Trophoblast cell (in vitro differentiated cells and primary cell): ENCODE measurements around the gene ZNF70.

ENCODE experiments used
- DNase-seq, 2 donors: peaks; one replicate each; pipeline ENCODE4 v3.0.0-alpha.2; 2016
- H2AFZ ChIP-seq: 2 replicates; pipeline ENCODE4 v1.6.1; 2013; ENCODE audit warnings: low read length, moderate library complexity, mild to moderate bottlenecking; ENCODE audit not compliant: insufficient read depth, poor library complexity
- H2AK5ac ChIP-seq: 2 replicates; pipeline ENCODE4 v1.6.1; 2013; ENCODE audit warnings: mild to moderate bottlenecking, low read length
- H2BK120ac ChIP-seq: 2 replicates; pipeline ENCODE4 v1.6.1; 2013; ENCODE audit warnings: low read length, mild to moderate bottlenecking, moderate library complexity; ENCODE audit not compliant: insufficient read depth, poor library complexity
- H2BK12ac ChIP-seq: 2 replicates; pipeline ENCODE4 v1.6.1; 2013; ENCODE audit warnings: mild to moderate bottlenecking, low read length, moderate library complexity
- H2BK5ac ChIP-seq: 2 replicates; pipeline ENCODE4 v1.6.1; 2013; ENCODE audit warnings: low read length, low read depth, moderate library complexity, mild to moderate bottlenecking; ENCODE audit not compliant: poor library complexity
- H3K14ac ChIP-seq: 2 replicates; pipeline ENCODE4 v1.6.1; 2013; ENCODE audit warnings: mild to moderate bottlenecking, low read length
- H3K18ac ChIP-seq: 2 replicates; pipeline ENCODE4 v1.6.1; 2013; ENCODE audit warnings: mild to moderate bottlenecking, low read length
- H3K23ac ChIP-seq: 2 replicates; pipeline ENCODE4 v1.6.1; 2013; ENCODE audit warnings: low read length
- H3K27ac ChIP-seq: 2 replicates; pipeline ENCODE4 v1.5.1; 2013; ENCODE audit warnings: low read depth, mild to moderate bottlenecking, inconsistent platforms, low read length, moderate library complexity
- H3K27me3 ChIP-seq: 2 replicates; pipeline ENCODE4 v1.6.1; 2013; ENCODE audit warnings: inconsistent platforms, mild to moderate bottlenecking, low read length, moderate library complexity; ENCODE audit not compliant: insufficient read depth
- H3K36me3 ChIP-seq, 2 experiments: 1 replicate in 1 of 2; 2 replicates in 1 of 2; pipeline ENCODE4 v1.6.1; 2013; ENCODE audit warnings: low read length in 2 of 2, mild to moderate bottlenecking in 2 of 2, moderate library complexity in 1 of 2; ENCODE audit not compliant: insufficient read depth in 2 of 2, control insufficient read depth in 1 of 2
- H3K4ac ChIP-seq: 2 replicates; pipeline ENCODE4 v1.6.1; 2013; ENCODE audit warnings: low read depth, mild to moderate bottlenecking, low read length, moderate library complexity
- H3K4me1 ChIP-seq, 2 experiments: 1 replicate in 1 of 2; 2 replicates in 1 of 2; pipeline ENCODE4 v1.6.1; 2013; ENCODE audit warnings: low read length in 2 of 2, mild to moderate bottlenecking in 2 of 2, moderate library complexity in 1 of 2; ENCODE audit not compliant: insufficient read depth in 2 of 2, control insufficient read depth in 1 of 2
- H3K4me2 ChIP-seq: 2 replicates; pipeline ENCODE4 v1.6.1; 2013; ENCODE audit warnings: inconsistent platforms, mild to moderate bottlenecking, low read length, moderate library complexity
- H3K4me3 ChIP-seq: 2 replicates; pipeline ENCODE4 v1.5.1; 2013; ENCODE audit warnings: mild to moderate bottlenecking, low read depth, low read length, inconsistent platforms
- H3K79me1 ChIP-seq: one replicate; pipeline ENCODE4 v1.6.1; 2013; ENCODE audit warnings: low read length
- H3K79me2 ChIP-seq: 2 replicates; pipeline ENCODE4 v1.6.1; 2013; ENCODE audit warnings: low read length, mild to moderate bottlenecking; ENCODE audit not compliant: control insufficient read depth, insufficient read depth, poor library complexity
- H3K9ac ChIP-seq: 2 replicates; pipeline ENCODE4 v1.6.1; 2013; ENCODE audit warnings: mild to moderate bottlenecking, low read length
- H3K9me3 ChIP-seq: 2 replicates; pipeline ENCODE4 v1.6.1; 2013; ENCODE audit warnings: low read depth, mild to moderate bottlenecking, control low read depth, inconsistent platforms, low read length; ENCODE audit not compliant: insufficient read depth
- H4K12ac ChIP-seq: 2 replicates; pipeline ENCODE4 v1.6.1; 2013; ENCODE audit warnings: low read depth, mild to moderate bottlenecking, low read length, moderate library complexity
- H4K8ac ChIP-seq: 2 replicates; pipeline ENCODE4 v1.6.1; 2013; ENCODE audit warnings: low read depth, mild to moderate bottlenecking, low read length, moderate library complexity
- H4K91ac ChIP-seq: one replicate; pipeline ENCODE4 v1.6.1; 2013; ENCODE audit warnings: low read depth, mild to moderate bottlenecking, low read length, moderate library complexity
- WGBS: extraction: QIAGEN DNeasy Blood & Tissue Kit; methylation state at CpG from one replicate; pipeline ENCODE4 v1.1.7; 2013; ENCODE audit warnings: missing lambda C conversion rate; ENCODE audit not compliant: insufficient read length, insufficient coverage; ENCODE audit errors: extremely low coverage; 5-methylcytosine and 5-hydroxymethylcytosine counted together

ZNF70 gene

DNA sequence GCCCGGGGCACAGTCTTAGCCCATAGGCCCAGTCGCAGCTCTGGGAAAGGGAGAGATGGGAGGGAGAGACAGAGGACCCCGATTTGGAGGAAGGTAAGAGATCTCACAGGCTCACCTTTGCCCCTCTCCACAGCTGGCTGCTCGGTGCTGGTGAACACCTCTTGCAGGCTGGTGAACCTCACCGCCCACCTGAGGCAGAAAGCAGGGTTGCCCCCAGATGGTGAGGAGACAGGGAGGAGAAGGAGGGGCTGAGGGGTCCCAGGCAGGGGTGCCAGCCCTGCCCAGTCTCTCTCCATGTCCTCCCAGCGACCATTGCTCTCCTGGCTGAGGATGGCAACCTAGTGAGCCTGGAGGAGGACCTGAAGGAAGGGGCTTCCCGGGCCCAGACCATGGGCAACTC is 13.0 kb upstream of the ZNF70 start:
- Histone ChIP-seq H3K79me1 (peaks cover 6% of the 10 kb centered on the region), H2AK5ac (no peak overlapping the region), H3K14ac (no peak overlapping the region), H4K91ac (no peak overlapping the region), H3K23ac (no peak overlapping the region), H3K4me2 (peak overlapping the region; percentile 13), H3K18ac (no peak overlapping the region), H4K12ac (no peak overlapping the region), H3K4me1 (peaks cover 6 to 13% of the 10 kb centered on the region in 2 experiments), H2BK5ac (no peak overlapping the region), H3K9ac (no peak overlapping the region), H2BK120ac (no peak overlapping the region), H3K79me2 (peaks cover 4% of the 10 kb centered on the region), H3K9me3 (no peaks in the 10 kb centered on the region), H3K27me3 (no peaks in the 10 kb centered on the region), H2BK12ac (no peak overlapping the region), H2AFZ (no peak overlapping the region), H3K36me3 (no peaks in the 10 kb centered on the region), H3K27ac (no peak overlapping the region), H3K4ac (no peak overlapping the region), H3K4me3 (no peak overlapping the region), H4K8ac (no peak overlapping the region)
- no peak for DNase-seq
- WGBS = no CpG with 5 or more reads among the region's 7 CpGs

DNA sequence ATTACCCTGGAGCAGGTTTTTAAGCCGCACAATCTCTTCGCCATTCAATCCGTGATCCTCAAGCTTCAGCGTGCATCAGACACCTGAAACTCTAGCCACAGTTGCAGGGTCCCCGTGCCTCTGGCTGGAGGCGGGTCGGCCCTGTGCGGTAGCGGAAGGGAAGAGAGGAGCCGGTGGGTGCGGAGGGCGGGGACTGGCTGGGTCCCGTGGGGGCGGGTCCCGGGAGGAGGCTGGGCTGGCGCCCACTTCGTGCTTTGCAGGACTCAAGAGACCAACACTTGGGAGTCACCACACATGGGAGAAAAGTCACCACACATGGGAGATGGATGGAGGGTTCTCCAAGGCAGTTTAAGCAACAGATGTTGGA is 12.7 kb upstream of the ZNF70 start:
- Histone ChIP-seq H4K12ac (no peak overlapping the region), H3K27ac (no peak overlapping the region), H3K4me2 (peak overlapping the region; percentile 13), H3K4me3 (no peak overlapping the region), H2AK5ac (no peak overlapping the region), H3K9me3 (no peaks in the 10 kb centered on the region), H3K79me2 (peaks cover 4% of the 10 kb centered on the region), H3K23ac (no peak overlapping the region), H3K27me3 (no peaks in the 10 kb centered on the region), H2BK120ac (no peak overlapping the region), H4K8ac (no peak overlapping the region), H2AFZ (no peak overlapping the region), H3K79me1 (peaks cover 6% of the 10 kb centered on the region), H3K4ac (no peak overlapping the region), H3K9ac (no peak overlapping the region), H2BK5ac (no peak overlapping the region), H2BK12ac (no peak overlapping the region), H3K18ac (no peak overlapping the region), H4K91ac (no peak overlapping the region), H3K36me3 (no peaks in the 10 kb centered on the region), H3K14ac (no peak overlapping the region), H3K4me1 (peaks cover 6 to 13% of the 10 kb centered on the region in 2 experiments)
- DNase-seq = no peak
- no CpG with 5 or more reads among the region's 17 CpGs for WGBS

DNA sequence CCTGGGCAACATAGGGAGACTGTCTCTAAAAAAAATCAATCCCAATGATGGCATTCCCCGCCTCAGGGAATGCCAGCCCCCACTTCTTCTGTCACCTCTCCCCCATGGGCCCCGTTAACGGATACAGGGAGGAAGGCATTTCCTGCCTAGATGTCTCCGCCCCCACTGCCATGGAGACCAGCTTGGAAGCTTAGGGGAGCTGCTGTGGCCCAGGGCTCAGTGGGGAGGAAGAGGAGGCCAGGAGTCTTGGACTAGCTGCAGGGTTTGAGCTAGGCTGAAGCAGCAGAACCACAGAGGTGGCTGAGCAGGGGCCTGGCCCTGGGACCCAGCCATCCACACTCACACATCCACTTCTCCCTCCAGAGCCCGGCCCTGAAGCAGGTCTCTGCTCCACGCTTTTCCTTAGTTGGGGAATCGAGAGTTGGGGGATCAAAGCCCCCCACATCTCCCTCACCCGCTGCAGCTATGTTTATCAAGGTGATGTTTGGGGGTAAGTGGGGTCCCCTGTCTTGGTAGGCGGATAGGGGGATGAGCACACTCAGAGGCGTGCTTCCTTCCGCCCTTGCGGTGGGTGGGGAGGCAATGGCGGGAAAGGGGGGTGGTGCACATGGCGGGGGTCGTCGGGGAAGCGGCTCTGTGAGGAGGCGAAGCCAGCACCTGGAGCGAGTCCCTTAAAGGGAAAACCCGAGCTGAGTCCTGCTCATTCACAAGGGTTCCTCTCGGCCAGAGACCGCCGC is 12.1 kb upstream of the ZNF70 start, which contains the start of gene C22orf15:
Gene C22orf15, plus strand, starts transcription at position 149 of the 737 bp plus-strand sequence. Its CDS starts 317 bp downstream, at position 466.
- H3K4me1 ChIP-seq = peaks cover 6 to 13% of the 10 kb centered on the region in 2 experiments
- H3K4me2 ChIP-seq = peak within 1 kb of the TSS; percentile 26
- H3K79me2 ChIP-seq = peaks cover 3% of the 10 kb centered on the region
- no peak within 1 kb of the TSS for H2BK120ac ChIP-seq
- H4K8ac ChIP-seq = peak within 1 kb of the TSS; percentile 17
- no peaks in the 10 kb centered on the region for H3K36me3 ChIP-seq
- H3K79me1 ChIP-seq = peaks cover 4% of the 10 kb centered on the region
- H2AFZ ChIP-seq = peak within 1 kb of the TSS; percentile 35
- no peak within 1 kb of the TSS for H4K12ac ChIP-seq
- H3K4me3 ChIP-seq = no peak within 1 kb of the TSS
- no peak within 1 kb of the TSS for H3K23ac ChIP-seq
- no peak within 1 kb of the TSS for H2AK5ac ChIP-seq
- H4K91ac ChIP-seq = no peak within 1 kb of the TSS
- WGBS = no CpG with 5 or more reads among the region's 23 CpGs
- H3K14ac ChIP-seq = no peak within 1 kb of the TSS
- H3K27me3 ChIP-seq = no peaks in the 10 kb centered on the region
- H3K4ac ChIP-seq = no peak within 1 kb of the TSS
- no peak within 1 kb of the TSS for H3K27ac ChIP-seq
- H2BK5ac ChIP-seq = no peak within 1 kb of the TSS
- no peak within 1 kb of the TSS for H3K9ac ChIP-seq
- no peak within 1 kb of the TSS for H3K18ac ChIP-seq
- H3K9me3 ChIP-seq = no peaks in the 10 kb centered on the region
- no peak within 1 kb of the TSS for H2BK12ac ChIP-seq
- DNase-seq = no peak

DNA sequence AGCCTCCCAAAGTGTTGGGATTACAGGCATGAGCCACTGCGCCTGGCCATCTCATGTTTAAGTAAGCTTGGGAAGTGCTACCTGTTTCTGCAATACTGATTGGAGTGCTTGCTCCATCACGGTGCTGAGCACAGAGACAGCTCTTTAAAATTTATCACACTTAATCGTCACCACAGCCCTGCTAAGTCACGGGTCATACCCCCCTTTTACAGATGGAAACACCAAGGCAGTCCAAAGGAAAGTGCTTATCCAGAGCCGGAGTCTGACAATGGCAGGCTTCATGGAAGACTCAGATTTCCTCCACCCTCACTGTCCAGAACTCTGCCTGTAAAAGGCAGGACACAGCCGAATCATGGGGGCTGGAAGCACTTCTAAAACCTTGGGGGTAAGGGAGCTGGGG is 9.1 kb upstream of the ZNF70 start:
- Histone ChIP-seq H3K4me2 (no peak overlapping the region), H4K12ac (no peak overlapping the region), H3K14ac (no peak overlapping the region), H4K8ac (no peak overlapping the region), H3K23ac (no peak overlapping the region), H3K36me3 (no peaks in the 10 kb centered on the region), H3K9ac (no peak overlapping the region), H3K4ac (no peak overlapping the region), H2AK5ac (no peak overlapping the region), H2AFZ (no peak overlapping the region), H3K4me1 (peaks cover 6% of the 10 kb centered on the region in 2 experiments), H4K91ac (no peak overlapping the region), H3K18ac (no peak overlapping the region), H3K27ac (no peak overlapping the region), H2BK12ac (no peak overlapping the region), H3K27me3 (no peaks in the 10 kb centered on the region), H2BK5ac (no peak overlapping the region), H2BK120ac (no peak overlapping the region), H3K9me3 (peaks cover 1% of the 10 kb centered on the region), H3K4me3 (no peak overlapping the region), H3K79me1 (no peaks in the 10 kb centered on the region), H3K79me2 (no peaks in the 10 kb centered on the region)
- WGBS = no CpG with 5 or more reads among the region's 6 CpGs
- no peak for DNase-seq
